ENCODE results near the gene SLC38A8.

- no peak for TF ChIP-seq FOXM1 (IDR thresholded peaks at IDR 0.05; ENCODE audit: borderline replicate concordance)
- no peak for TF ChIP-seq ELF4 (IDR thresholded peaks at IDR 0.05)
- TF ChIP-seq BHLHE40 (IDR thresholded peaks at IDR 0.05; ENCODE audit: borderline replicate concordance): no peak
- TF ChIP-seq TARDBP (IDR thresholded peaks at IDR 0.05): no peak
- TF ChIP-seq FOXA1 (IDR thresholded peaks at IDR 0.05): no peak
- TF ChIP-seq CTBP1 (IDR thresholded peaks at IDR 0.05; ENCODE audit: borderline replicate concordance): no peak
- no peak for TF ChIP-seq SUZ12 (IDR thresholded peaks at IDR 0.05)
- no peak for TF ChIP-seq HDGF (IDR thresholded peaks at IDR 0.05; ENCODE audit: borderline replicate concordance)
- TF ChIP-seq SP1 (IDR thresholded peaks at IDR 0.05): no peak
- TF ChIP-seq ARNT (IDR thresholded peaks at IDR 0.05): no peak
Measured at GRCh38 chr16:84027625-84028024, 15.0 kb downstream of the SLC38A8 start.
